Measurements from ENCODE around the gene MAP3K20.
"Not testable (repeated sequence)": the region's sequence is repeated elsewhere in the genome, so short reads cannot be mapped to it uniquely, and the experiment has no call there.

Gene MAP3K20

GRCh38 chr2:173278794-173279526 lies 203.3 kb downstream of the MAP3K20 start:
- TF ChIP-seq CTCF (IDR thresholded peaks at IDR 0.05; ENCODE audit: low read depth, low read length) = no peak
- H3K4me3 ChIP-seq (replicated peaks in 1 of 2; ENCODE audit: low read depth in 2 of 2, low read length in 2 of 2) = no peak overlapping the region
- DNase-seq (ENCODE audit: low read depth in 2 of 2) = no peak

GRCh38 chr2:173279527-173279868 lies 203.9 kb downstream of the MAP3K20 start:
- DNase-seq (ENCODE audit: low read depth in 2 of 2) = no peak
- TF ChIP-seq CTCF (IDR thresholded peaks at IDR 0.05; ENCODE audit: low read depth, low read length) = no peak
- H3K4me3 ChIP-seq (replicated peaks in 1 of 2; ENCODE audit: low read depth in 2 of 2, low read length in 2 of 2) = no peak overlapping the region

- DNase-seq (ENCODE audit: low read depth in 2 of 2) = no peak
- no peak for TF ChIP-seq CTCF (IDR thresholded peaks at IDR 0.05; ENCODE audit: low read depth, low read length)
- H3K4me3 ChIP-seq (replicated peaks in 1 of 2; ENCODE audit: low read depth in 2 of 2, low read length in 2 of 2) = no peak overlapping the region
Observed at GRCh38 chr2:173280853-173281252, 205.2 kb downstream of the MAP3K20 start.

- H3K4me3 ChIP-seq (replicated peaks in 1 of 2; ENCODE audit: low read depth in 2 of 2, low read length in 2 of 2); DNase-seq (ENCODE audit: low read depth in 2 of 2): not testable (repeated sequence)
Observed at GRCh38 chr2:173281898-173282297, 206.3 kb downstream of the MAP3K20 start.

GRCh38 chr2:173282795-173283545 lies 207.3 kb downstream of the MAP3K20 start:
- no peak overlapping the region for H3K4me3 ChIP-seq (replicated peaks in 1 of 2; ENCODE audit: low read depth in 2 of 2, low read length in 2 of 2)
- TF ChIP-seq CTCF (IDR thresholded peaks at IDR 0.05; ENCODE audit: low read depth, low read length) = no peak
- no peak for DNase-seq (ENCODE audit: low read depth in 2 of 2)

- no peak for DNase-seq (ENCODE audit: low read depth in 2 of 2)
- no peak overlapping the region for H3K4me3 ChIP-seq (replicated peaks in 1 of 2; ENCODE audit: low read depth in 2 of 2, low read length in 2 of 2)
- TF ChIP-seq CTCF (IDR thresholded peaks at IDR 0.05; ENCODE audit: low read depth, low read length) = no peak
Observed at GRCh38 chr2:173286153-173286809, 210.6 kb downstream of the MAP3K20 start.

GRCh38 chr2:173287594-173287993 lies 211.9 kb downstream of the MAP3K20 start:
- no peak overlapping the region for H3K4me3 ChIP-seq (replicated peaks in 1 of 2; ENCODE audit: low read depth in 2 of 2, low read length in 2 of 2)
- TF ChIP-seq CTCF (IDR thresholded peaks at IDR 0.05; ENCODE audit: low read depth, low read length) = no peak
- DNase-seq (ENCODE audit: low read depth in 2 of 2) = no peak

Data from cardiac fibroblast (primary cell).